Amniotic stem cell (primary cell): Measurements from ENCODE around the gene RAB24.
"Not testable (repeated sequence)": the region's sequence is repeated elsewhere in the genome, so short reads cannot be mapped to it uniquely, and the experiment has no call there.

ENCODE experiments used
- DNase-seq: peaks from one replicate; lab custom pipeline; 2025; lab: John Stamatoyannopoulos, UW

RAB24 gene

GRCh38 chr5:177310757-177311391 is 7.4 kb upstream of the RAB24 start:
- DNase-seq, result no peak

- DNase-seq, result no peak
Measured at GRCh38 chr5:177310332-177310731, 6.8 kb upstream of the RAB24 start.

- DNase-seq, result no peak
Measured at GRCh38 chr5:177309351-177310191, 6.1 kb upstream of the RAB24 start.

GRCh38 chr5:177308740-177309139 is 5.2 kb upstream of the RAB24 start:
- DNase-seq, result no peak

- DNase-seq, result no peak
Measured at GRCh38 chr5:177307544-177308363, 4.2 kb upstream of the RAB24 start.

GRCh38 chr5:177306674-177307543 is 3.4 kb upstream of the RAB24 start:
- DNase-seq, result no peak

- DNase-seq, result not testable (repeated sequence)
Measured at GRCh38 chr5:177306103-177306640, 2.7 kb upstream of the RAB24 start.

GRCh38 chr5:177304392-177305119 is 1.0 kb upstream of the RAB24 start:
- DNase-seq, result no peak

GRCh38 chr5:177303925-177304391 is 439 bp upstream of the RAB24 start:
- DNase-seq, result no peak

GRCh38 chr5:177302354-177303110 is 987 bp downstream of the RAB24 start:
- DNase-seq, result no peak

GRCh38 chr5:177301503-177302165 is 1.9 kb downstream of the RAB24 start:
- no peak for DNase-seq

GRCh38 chr5:177300951-177301350 is 2.6 kb downstream of the RAB24 start:
- DNase-seq, result no peak

- no peak for DNase-seq
Measured at GRCh38 chr5:177300236-177300880, 3.2 kb downstream of the RAB24 start.

GRCh38 chr5:177299697-177300096 is 3.8 kb downstream of the RAB24 start:
- no peak for DNase-seq

- no peak for DNase-seq
Measured at GRCh38 chr5:177297922-177298321, 5.6 kb downstream of the RAB24 start.

- no peak for DNase-seq
Measured at GRCh38 chr5:177296581-177296980, 6.9 kb downstream of the RAB24 start.

GRCh38 chr5:177295924-177296323 is 7.6 kb downstream of the RAB24 start:
- DNase-seq, result no peak

GRCh38 chr5:177294632-177295031 is 8.9 kb downstream of the RAB24 start:
- no peak for DNase-seq
